Activated naive CD8-positive, alpha-beta T cell (primary cell): ENCODE measurements around the gene FSTL4.
"Not testable (repeated sequence)": the region's sequence is repeated elsewhere in the genome, so short reads cannot be mapped to it uniquely, and the experiment has no call there.

Source experiments
- H3K27ac Mint-ChIP-seq: one replicate; pipeline ENCODE4 v1.8.0; 2021; ENCODE audit warnings: mixed read lengths
- H3K27me3 Mint-ChIP-seq: one replicate; pipeline ENCODE4 v1.8.0; 2021; ENCODE audit warnings: mixed read lengths
- H3K36me3 Mint-ChIP-seq: one replicate; pipeline ENCODE4 v1.8.0; 2021; ENCODE audit warnings: mixed read lengths
- H3K4me1 Mint-ChIP-seq: one replicate; pipeline ENCODE4 v1.8.0; 2021; ENCODE audit warnings: low read depth, mixed read lengths
- H3K4me3 Mint-ChIP-seq: one replicate; pipeline ENCODE4 v1.8.0; 2021; ENCODE audit warnings: mild to moderate bottlenecking, mixed read lengths
- H3K9me3 Mint-ChIP-seq: one replicate; pipeline ENCODE4 v1.8.0; 2021; ENCODE audit warnings: low read depth, mixed read lengths

The FSTL4 gene

DNA sequence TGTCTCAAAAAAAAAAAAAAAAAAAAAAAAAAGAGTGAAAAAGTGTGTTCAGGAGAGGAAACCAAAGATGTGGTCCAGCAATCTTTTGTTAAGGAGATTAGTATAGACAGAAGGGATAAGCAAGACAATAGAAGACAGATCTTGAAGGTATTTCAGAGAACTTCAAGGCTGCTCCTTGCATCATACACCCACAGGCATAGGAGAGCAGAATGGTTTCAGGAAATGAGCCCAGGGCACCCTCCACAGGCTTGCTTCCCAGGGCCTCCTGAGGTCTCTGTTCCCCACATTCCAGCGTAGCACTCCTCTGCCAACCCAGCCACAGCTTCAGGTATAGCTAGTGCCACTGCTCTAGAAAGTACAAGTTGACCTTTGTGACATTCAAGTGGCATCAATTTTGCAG lies 65.8 kb downstream of the FSTL4 start:
- no peak overlapping the region for H3K4me3 Mint-ChIP-seq

DNA sequence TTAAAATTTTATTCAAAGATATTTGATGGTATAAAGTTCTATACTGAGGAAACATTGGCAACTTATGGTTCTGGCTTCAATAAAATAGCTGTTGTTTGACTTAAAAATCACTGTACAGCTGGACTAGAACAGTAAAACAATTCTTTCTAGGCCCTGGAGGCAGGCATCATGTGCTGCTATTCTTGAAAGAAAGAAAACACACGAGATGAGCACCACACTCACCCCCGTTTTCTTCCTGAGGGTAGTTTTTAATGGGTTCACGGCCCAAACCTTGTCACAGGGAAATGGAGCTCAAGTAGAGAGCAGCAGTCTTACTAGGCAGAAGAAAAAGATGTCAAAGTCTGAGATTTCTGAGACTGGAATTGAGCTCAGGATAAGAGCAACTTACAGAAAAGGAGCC lies 68.0 kb downstream of the FSTL4 start:
- Mint-ChIP-seq H3K27me3 (peaks cover 26% of the 10 kb centered on the region), H3K27ac (no peak overlapping the region), H3K36me3 (no peaks in the 10 kb centered on the region), H3K9me3 (peaks cover 4% of the 10 kb centered on the region), H3K4me3 (no peak overlapping the region), H3K4me1 (no peaks in the 10 kb centered on the region)

More for the DNA sequence above, 65.8 kb downstream of the FSTL4 start:
- H3K36me3 Mint-ChIP-seq: no peaks in the 10 kb centered on the region
- no peak overlapping the region for H3K27ac Mint-ChIP-seq
- H3K4me1 Mint-ChIP-seq: no peaks in the 10 kb centered on the region
- peaks cover 4% of the 10 kb centered on the region for H3K9me3 Mint-ChIP-seq
- H3K27me3 Mint-ChIP-seq: peaks cover 26% of the 10 kb centered on the region

DNA sequence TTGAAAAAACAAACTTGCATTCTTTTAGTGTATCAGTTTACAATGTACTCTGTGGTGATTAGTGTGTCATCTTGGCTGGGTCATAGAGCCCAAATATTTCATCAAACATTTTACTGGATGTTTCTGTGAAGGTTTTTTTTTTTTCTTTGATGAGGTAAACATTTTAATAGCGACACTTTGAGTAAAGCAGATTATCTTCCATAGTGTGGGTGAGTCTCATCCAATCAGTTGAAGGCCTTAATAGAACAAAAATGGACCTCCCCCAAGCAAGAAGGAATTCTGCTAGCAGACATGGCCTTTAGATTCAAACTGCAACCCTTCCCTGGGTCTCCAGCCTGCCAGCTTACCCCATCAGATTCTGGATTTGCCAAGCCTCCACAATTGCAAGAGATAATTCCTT lies 72.5 kb downstream of the FSTL4 start:
- H3K27me3 Mint-ChIP-seq: peaks cover 32% of the 10 kb centered on the region
- no peaks in the 10 kb centered on the region for H3K4me1 Mint-ChIP-seq

DNA sequence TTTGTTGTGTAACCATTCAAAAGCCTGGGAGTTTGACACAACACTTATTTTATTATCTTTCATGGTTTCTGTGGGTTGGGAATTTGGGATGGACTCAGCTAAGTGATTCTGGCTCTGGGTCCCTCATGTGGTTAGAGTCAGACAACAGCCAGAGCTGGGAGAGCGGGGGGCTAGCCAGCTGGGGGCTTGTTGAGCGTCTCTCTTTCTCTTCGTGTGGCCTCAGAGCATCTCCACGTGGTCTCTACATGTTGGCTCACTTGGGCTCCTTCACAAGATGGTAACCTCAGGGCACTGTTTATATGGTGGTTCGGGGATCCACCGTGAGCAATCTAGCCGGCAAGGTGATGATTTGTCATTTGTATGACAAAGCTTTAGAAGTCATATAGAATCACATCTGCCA lies 73.6 kb downstream of the FSTL4 start:
- Mint-ChIP-seq H3K27me3 (peaks cover 30% of the 10 kb centered on the region), H3K36me3 (no peaks in the 10 kb centered on the region), H3K9me3 (no peaks in the 10 kb centered on the region), H3K4me3 (no peak overlapping the region), H3K4me1 (no peaks in the 10 kb centered on the region), H3K27ac (no peak overlapping the region)

More for the DNA sequence above, 72.5 kb downstream of the FSTL4 start:
- H3K36me3 Mint-ChIP-seq: no peaks in the 10 kb centered on the region
- no peak overlapping the region for H3K27ac Mint-ChIP-seq
- H3K9me3 Mint-ChIP-seq: no peaks in the 10 kb centered on the region
- no peak overlapping the region for H3K4me3 Mint-ChIP-seq

DNA sequence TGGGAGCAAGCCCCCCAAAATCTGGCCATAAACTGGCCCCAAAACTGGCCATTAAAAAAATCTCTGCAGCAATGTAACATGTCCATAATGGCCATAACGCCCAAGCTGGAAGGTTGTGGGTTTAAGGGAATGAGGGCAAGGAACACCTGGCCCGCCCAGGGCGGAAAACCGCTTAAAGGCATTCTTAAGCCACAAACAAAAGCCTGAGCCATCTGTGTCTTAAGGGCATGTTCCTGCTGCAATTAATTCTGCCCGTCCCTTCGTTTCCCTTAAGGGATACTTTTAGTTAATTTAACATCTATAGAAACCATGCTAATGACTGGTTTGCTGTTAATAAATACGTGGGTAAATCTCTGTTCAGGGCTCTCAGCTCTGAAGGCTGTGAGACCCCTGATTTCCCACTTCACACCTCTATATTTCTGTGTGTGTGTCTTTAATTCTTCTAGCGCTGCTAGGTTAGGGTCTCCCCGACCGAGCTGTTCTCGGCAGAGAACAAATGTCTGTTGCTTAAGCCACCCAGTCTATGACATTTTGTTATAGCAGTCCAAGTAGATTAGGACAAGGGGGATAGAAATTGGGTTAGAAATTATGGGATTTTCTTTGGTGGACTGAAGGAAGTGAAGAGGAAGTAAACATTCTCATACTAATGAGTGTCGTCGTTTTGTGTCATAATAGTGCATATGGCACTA lies 77.0 kb downstream of the FSTL4 start:
- H3K9me3 Mint-ChIP-seq, H3K4me1 Mint-ChIP-seq, H3K4me3 Mint-ChIP-seq, H3K27ac Mint-ChIP-seq, H3K36me3 Mint-ChIP-seq: not testable (repeated sequence)
- H3K27me3 Mint-ChIP-seq: peaks cover 20% of the 10 kb centered on the region

DNA sequence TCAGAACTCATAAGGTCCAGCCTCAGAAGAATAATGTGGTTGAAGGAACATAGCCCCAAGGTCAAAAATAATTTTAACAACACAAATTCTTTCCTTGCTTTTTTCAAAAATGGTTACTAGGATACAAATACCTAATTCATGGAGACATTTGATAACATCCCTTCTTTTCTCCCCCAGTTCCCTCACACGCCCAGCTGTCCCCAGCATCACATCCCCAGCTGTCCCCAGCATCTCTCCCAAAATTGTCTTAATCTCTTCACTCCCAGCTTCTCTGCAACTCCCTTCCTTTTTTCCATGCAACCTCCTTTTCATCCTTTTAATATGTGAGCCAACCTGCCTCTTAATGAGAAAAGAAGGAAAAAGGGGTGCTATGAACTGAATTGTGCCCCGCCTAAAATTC lies 77.8 kb downstream of the FSTL4 start:
- Mint-ChIP-seq H3K27me3 (peaks cover 16% of the 10 kb centered on the region), H3K4me3 (no peak overlapping the region), H3K27ac (no peak overlapping the region), H3K9me3 (no peaks in the 10 kb centered on the region), H3K36me3 (no peaks in the 10 kb centered on the region), H3K4me1 (no peaks in the 10 kb centered on the region)

DNA sequence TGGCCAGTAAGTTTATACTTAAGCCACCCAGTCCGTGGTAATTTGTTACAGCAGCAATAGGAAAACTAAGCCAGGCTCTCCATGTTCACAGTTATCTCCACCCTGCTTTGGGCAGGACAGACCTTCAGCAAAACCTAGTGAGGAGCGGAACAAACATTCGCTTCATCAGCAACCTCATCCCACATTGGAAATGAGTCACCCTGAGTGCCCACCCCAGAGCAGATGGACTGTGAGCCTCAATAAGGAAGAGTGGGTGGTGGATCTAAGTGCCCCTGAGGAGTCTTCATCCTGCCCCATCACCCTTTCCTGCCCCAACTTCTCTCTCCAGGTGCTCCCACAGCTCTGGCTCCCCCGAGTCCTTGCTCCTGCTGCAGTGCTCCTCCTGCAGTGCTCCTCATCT lies 78.8 kb downstream of the FSTL4 start:
- Mint-ChIP-seq H3K27ac (no peak overlapping the region), H3K36me3 (no peaks in the 10 kb centered on the region), H3K27me3 (peaks cover 9% of the 10 kb centered on the region), H3K9me3 (no peaks in the 10 kb centered on the region), H3K4me1 (no peaks in the 10 kb centered on the region), H3K4me3 (no peak overlapping the region)

DNA sequence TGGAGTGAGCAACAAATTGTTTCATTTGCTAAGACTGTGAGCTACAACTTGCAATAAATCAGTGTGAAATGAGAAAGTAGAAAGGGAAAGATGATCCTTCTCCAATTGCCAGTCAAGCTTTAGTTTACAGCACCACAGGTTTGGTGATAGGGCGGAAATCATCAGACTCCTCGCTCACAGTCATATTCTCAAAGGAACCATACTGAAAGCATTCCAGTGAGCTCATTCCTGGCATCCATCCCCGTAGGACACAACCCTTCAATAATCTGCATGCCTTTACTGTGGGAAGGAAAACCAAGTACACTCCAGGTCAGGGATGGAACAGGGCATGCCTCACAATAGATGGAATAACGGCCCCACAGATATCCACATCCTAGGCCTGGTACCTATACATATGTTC lies 80.7 kb downstream of the FSTL4 start:
- no peaks in the 10 kb centered on the region for H3K9me3 Mint-ChIP-seq
- H3K27me3 Mint-ChIP-seq: peaks cover 3% of the 10 kb centered on the region
- no peaks in the 10 kb centered on the region for H3K36me3 Mint-ChIP-seq
- H3K27ac Mint-ChIP-seq: no peak overlapping the region
- no peaks in the 10 kb centered on the region for H3K4me1 Mint-ChIP-seq
- no peak overlapping the region for H3K4me3 Mint-ChIP-seq

DNA sequence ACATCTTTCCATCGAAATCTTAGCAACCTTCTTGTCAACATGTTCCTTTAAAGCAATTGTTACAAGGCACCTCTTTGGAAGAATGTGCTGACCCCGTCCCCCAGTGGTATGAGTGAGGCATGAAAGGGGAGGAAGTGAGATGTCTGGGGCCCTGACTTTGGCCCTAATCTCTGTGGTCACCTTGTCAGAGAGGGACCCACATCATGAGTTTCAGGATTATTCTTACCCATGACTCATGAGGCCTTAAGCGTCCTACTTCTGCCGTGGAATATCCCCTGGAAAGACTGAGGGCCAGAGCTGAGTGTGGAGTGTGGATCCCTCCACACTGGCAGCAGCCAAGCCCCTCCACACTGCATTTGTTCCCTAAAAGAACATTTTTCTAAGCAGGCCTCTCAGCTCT lies 81.2 kb downstream of the FSTL4 start:
- no peaks in the 10 kb centered on the region for H3K4me1 Mint-ChIP-seq
- H3K36me3 Mint-ChIP-seq: no peaks in the 10 kb centered on the region
- no peaks in the 10 kb centered on the region for H3K9me3 Mint-ChIP-seq
- H3K27me3 Mint-ChIP-seq: peaks cover 3% of the 10 kb centered on the region
- no peak overlapping the region for H3K4me3 Mint-ChIP-seq
- no peak overlapping the region for H3K27ac Mint-ChIP-seq

DNA sequence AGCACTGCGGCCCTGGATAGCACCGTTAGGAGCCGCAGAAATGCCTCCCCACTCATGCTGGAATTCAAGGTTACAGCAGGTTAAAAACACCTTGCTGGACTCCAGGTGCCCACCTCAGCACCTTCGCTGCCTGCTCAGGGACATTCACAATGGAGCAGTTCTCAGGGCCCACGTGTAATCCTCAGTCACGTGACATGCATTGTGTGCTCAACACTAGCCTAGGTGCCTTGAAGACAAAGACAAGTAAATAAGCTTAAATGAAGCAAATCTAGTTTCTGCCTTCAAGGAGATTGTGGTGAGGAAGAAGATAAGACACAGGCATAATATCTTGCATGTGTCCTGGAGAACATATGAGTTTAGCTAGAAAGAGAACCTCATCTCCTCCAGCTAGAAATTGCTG lies 82.1 kb downstream of the FSTL4 start:
- H3K4me3 Mint-ChIP-seq: no peak overlapping the region
- no peaks in the 10 kb centered on the region for H3K27me3 Mint-ChIP-seq
- no peaks in the 10 kb centered on the region for H3K36me3 Mint-ChIP-seq
- H3K9me3 Mint-ChIP-seq: no peaks in the 10 kb centered on the region
- no peak overlapping the region for H3K27ac Mint-ChIP-seq
- H3K4me1 Mint-ChIP-seq: no peaks in the 10 kb centered on the region

DNA sequence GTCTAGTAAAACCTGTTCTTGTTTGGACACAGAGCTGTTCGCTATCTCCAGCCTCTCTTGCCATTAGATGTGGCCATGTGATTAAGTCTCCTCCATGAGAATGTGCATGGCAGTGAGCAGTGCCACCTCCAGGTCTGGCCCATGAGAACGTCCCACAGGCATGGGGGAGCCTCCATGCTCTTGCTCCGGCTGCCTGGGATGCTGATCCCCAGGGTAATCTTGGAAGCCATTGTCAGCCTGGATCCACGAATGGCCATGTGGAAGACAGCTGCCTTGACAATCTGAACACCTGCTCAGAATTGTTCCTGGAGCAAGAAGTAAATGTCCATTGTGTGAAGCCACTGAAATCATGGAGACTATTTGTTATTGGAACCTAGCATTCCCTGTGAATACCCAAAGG lies 83.5 kb downstream of the FSTL4 start:
- no peaks in the 10 kb centered on the region for H3K9me3 Mint-ChIP-seq
- H3K4me1 Mint-ChIP-seq: no peaks in the 10 kb centered on the region

DNA sequence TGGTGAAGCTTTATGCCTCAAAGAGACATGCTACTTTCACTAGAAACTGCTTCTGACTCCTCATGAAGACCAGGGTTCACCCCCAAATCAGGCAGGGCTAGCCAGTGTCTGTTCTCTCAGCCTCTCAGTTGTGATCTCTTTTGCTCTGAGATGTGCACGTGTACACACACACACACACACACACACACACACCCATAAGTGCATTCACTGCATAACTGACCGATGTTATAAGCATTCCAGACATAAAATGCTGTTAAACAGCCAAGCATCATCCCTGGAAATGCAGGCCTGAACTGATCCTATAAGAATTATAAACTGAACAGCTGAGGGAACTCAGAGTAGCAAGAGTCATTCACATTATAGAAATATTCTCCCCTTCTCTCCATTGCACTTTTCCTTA lies 85.0 kb downstream of the FSTL4 start:
- Mint-ChIP-seq H3K9me3 (no peaks in the 10 kb centered on the region), H3K27me3 (peaks cover 2% of the 10 kb centered on the region), H3K4me1 (no peaks in the 10 kb centered on the region), H3K36me3 (no peaks in the 10 kb centered on the region), H3K27ac (no peak overlapping the region), H3K4me3 (no peak overlapping the region)

More for the DNA sequence above, 83.5 kb downstream of the FSTL4 start:
- H3K4me3 Mint-ChIP-seq: no peak overlapping the region
- no peak overlapping the region for H3K27ac Mint-ChIP-seq
- no peaks in the 10 kb centered on the region for H3K27me3 Mint-ChIP-seq
- H3K36me3 Mint-ChIP-seq: no peaks in the 10 kb centered on the region

DNA sequence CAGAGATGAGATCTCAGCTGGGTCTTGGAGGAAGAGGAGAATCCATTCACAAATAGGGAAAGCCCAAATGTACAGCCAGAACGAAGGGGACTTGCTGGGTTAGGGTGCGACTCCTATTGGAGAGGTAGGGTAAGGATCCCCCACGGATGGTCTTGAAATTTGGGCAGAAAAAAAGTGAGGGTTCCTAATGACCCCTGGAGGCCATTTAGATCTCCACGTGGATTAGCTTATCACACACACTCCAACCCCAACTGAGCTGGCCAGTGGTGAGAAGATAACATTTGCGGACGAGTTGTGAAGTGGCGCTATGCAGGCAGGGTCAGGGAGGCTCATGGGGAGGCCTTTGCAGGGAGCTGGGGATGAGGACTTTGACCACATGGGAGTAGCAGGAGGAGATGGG lies 86.0 kb downstream of the FSTL4 start:
- H3K27ac Mint-ChIP-seq: no peak overlapping the region
- peaks cover 3% of the 10 kb centered on the region for H3K27me3 Mint-ChIP-seq
- H3K9me3 Mint-ChIP-seq: no peaks in the 10 kb centered on the region
- H3K4me3 Mint-ChIP-seq: no peak overlapping the region
- no peaks in the 10 kb centered on the region for H3K36me3 Mint-ChIP-seq
- no peaks in the 10 kb centered on the region for H3K4me1 Mint-ChIP-seq

DNA sequence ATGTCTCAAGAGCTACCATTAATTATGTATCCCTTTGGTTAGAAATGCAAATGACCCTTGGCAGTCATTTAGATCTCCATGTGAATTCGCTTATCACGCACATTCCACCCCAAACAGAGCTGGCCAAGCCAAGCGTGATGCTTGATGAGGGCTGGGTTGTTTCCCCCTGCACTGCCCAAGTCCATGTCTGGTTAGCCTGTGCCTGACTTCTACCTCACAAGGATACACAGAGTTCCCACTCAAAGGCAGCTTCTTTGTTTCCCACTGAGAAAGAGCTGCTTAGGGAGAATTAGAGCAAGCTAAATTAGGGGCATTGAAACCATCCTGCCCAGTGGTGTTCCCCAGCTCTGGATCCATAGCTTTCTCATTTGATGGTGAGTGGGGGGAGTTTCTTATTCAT lies 87.2 kb downstream of the FSTL4 start:
- H3K27ac Mint-ChIP-seq: no peak overlapping the region
- H3K4me3 Mint-ChIP-seq: no peak overlapping the region
- H3K4me1 Mint-ChIP-seq: no peaks in the 10 kb centered on the region
- H3K36me3 Mint-ChIP-seq: no peaks in the 10 kb centered on the region
- no peaks in the 10 kb centered on the region for H3K9me3 Mint-ChIP-seq
- H3K27me3 Mint-ChIP-seq: peaks cover 3% of the 10 kb centered on the region

DNA sequence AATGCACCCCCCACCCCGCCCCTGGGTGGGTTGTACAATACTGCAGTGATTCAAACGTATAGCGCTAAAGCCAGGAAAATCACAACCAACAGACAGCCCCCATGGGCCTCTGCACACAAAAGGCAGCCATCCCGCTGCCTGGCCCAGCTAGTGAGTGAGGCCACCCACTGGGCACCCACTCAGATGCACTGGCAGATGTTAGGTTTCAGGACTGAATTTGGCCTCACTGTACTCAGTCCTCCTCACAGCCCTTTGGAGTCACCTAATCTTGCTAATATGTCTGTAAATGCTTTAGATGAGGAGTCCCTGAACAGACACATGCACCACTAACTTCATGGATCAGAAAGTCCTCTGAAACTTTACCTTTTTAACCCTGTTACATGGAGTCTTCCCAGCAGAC lies 87.7 kb downstream of the FSTL4 start:
- no peaks in the 10 kb centered on the region for H3K9me3 Mint-ChIP-seq
- no peak overlapping the region for H3K27ac Mint-ChIP-seq
- H3K4me1 Mint-ChIP-seq: no peaks in the 10 kb centered on the region
- H3K27me3 Mint-ChIP-seq: peaks cover 3% of the 10 kb centered on the region
- H3K36me3 Mint-ChIP-seq: no peaks in the 10 kb centered on the region
- no peak overlapping the region for H3K4me3 Mint-ChIP-seq

DNA sequence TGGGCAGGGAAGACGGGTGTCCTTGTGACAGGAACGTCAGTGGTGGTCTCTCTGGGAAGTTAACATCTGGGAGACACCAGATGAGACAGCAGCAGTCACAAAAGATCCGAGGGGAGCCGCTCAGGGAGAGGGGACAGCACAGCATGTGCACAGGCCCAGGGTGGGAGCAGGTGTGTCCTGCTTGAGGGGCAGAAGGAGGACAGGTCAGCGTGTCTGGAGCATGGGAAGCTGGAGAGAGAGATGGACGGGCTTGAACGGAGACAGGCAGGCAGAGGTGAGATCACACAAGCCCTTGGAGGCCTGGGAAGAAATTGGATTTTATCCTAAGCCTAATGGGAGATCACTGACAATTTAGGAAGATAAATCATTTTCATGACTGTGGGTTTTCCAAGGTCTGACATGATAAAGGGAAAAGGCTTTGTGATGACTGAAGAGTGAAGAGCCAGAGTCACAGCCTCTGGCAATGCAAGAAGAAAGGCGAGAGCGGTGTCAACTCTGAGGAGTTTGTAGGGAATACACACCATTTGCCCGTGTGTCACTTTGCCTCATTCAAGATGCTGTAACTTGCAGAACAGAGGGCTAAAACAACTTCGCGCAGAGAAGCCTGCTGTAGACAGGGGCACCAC lies 88.3 kb downstream of the FSTL4 start:
- Mint-ChIP-seq H3K36me3 (no peaks in the 10 kb centered on the region), H3K27me3 (peaks cover 3% of the 10 kb centered on the region), H3K9me3 (no peaks in the 10 kb centered on the region), H3K4me1 (no peaks in the 10 kb centered on the region), H3K27ac (no peak overlapping the region), H3K4me3 (no peak overlapping the region)
